DND-41 (cell line): Measurements from ENCODE around the gene CCDC171.

Experiments
- ATAC-seq: fragments of 200-7000 bp; cut with Tn5 transposase; 3 replicates; pipeline ENCODE4 v1.9.1; 2021; ENCODE audit warnings: low read depth; ENCODE audit not compliant: insufficient read depth
- DNase-seq: peaks from one replicate; pipeline ENCODE4 v3.0.0-alpha.2; 2020
- H2AFZ ChIP-seq: 2 replicates; pipeline ENCODE4 v1.6.0; 2012; ENCODE audit warnings: low read depth, low read length
- H3K27ac ChIP-seq: 2 replicates; pipeline ENCODE4 v1.5.1; 2012; ENCODE audit warnings: low read length, inconsistent platforms
- H3K27me3 ChIP-seq: fragments of 200-600 bp; sonication (generic); 2 replicates; pipeline ENCODE4 v1.6.0; 2012; ENCODE audit warnings: low read length, mild to moderate bottlenecking, inconsistent platforms; ENCODE audit not compliant: insufficient read depth, poor library complexity
- H3K36me3 ChIP-seq: 2 replicates; pipeline ENCODE4 v1.5.1; 2012; ENCODE audit warnings: low read length, inconsistent platforms; ENCODE audit not compliant: insufficient read depth
- H3K4me1 ChIP-seq: 2 replicates; pipeline ENCODE4 v1.5.1; 2012; ENCODE audit warnings: mild to moderate bottlenecking, low read length; ENCODE audit not compliant: insufficient read depth
- H3K4me2 ChIP-seq: 2 replicates; pipeline ENCODE4 v1.6.0; 2012; ENCODE audit warnings: mild to moderate bottlenecking, moderate library complexity, low read length, inconsistent platforms; ENCODE audit not compliant: insufficient read depth
- H3K4me3 ChIP-seq, 2 experiments: fragments of 200-600 bp in 1 of 2; shearing (Covaris generic) in 1 of 2; 2 replicates each; pipeline ENCODE4 v1.5.1; 2012 to 2016; ENCODE audit warnings: inconsistent platforms in 2 of 2, low read length in 2 of 2, mild to moderate bottlenecking in 2 of 2, low read depth in 1 of 2, moderate library complexity in 1 of 2
- H3K79me2 ChIP-seq: 2 replicates; pipeline ENCODE4 v1.6.0; 2012; ENCODE audit warnings: low read length, inconsistent platforms; ENCODE audit not compliant: insufficient read depth
- H3K9ac ChIP-seq: 2 replicates; pipeline ENCODE4 v1.6.0; 2012; ENCODE audit warnings: low read depth, mild to moderate bottlenecking, inconsistent platforms, low read length, moderate library complexity
- H3K9me3 ChIP-seq: 2 replicates; pipeline ENCODE4 v1.5.1; 2012; ENCODE audit warnings: low read length, moderate library complexity, mild to moderate bottlenecking, inconsistent platforms; ENCODE audit not compliant: insufficient read depth, severe bottlenecking
- H4K20me1 ChIP-seq: 2 replicates; pipeline ENCODE4 v1.6.0; 2012; ENCODE audit warnings: low read length; ENCODE audit not compliant: insufficient read depth
- CTCF ChIP-seq: IDR thresholded peaks from 2 replicates; pipeline ENCODE4 v1.5.1; 2012; ENCODE audit warnings: borderline replicate concordance, low read length, moderate library complexity, mild to moderate bottlenecking; ENCODE audit not compliant: poor library complexity, severe bottlenecking; ENCODE audit errors: extremely low read depth
- EZH2 ChIP-seq: IDR thresholded peaks from 3 replicates; pipeline ENCODE4 v1.6.1; 2012; ENCODE audit warnings: borderline replicate concordance, low read depth, mild to moderate bottlenecking, moderate library complexity, low read length, inconsistent platforms; ENCODE audit not compliant: severe bottlenecking

Gene CCDC171

GRCh38 chr9:15552636-15553527 is at the start of gene CCDC171:
Gene CCDC171, plus strand, starts transcription at chr9:15553043. Its CDS starts 11,046 bp downstream, at chr9:15564089.
- Histone ChIP-seq H3K79me2 (no peaks in the 10 kb centered on the region), H3K4me3 (peak within 1 kb of the TSS; percentile 62 to 83), H3K27me3 (no peaks in the 10 kb centered on the region), H4K20me1 (no peaks in the 10 kb centered on the region), H3K36me3 (no peaks in the 10 kb centered on the region), H3K27ac (peak within 1 kb of the TSS; percentile 99), H3K9ac (peak within 1 kb of the TSS; percentile 72), H3K4me1 (peaks cover 25% of the 10 kb centered on the region), H2AFZ (peak within 1 kb of the TSS; percentile 97), H3K9me3 (no peaks in the 10 kb centered on the region), H3K4me2 (peak within 1 kb of the TSS; percentile 86)
- ATAC-seq (peak; percentile 88), DNase-seq (peak; percentile 93)
- TF ChIP-seq CTCF (peak; percentile 2), EZH2 (no peak)

- H3K9ac ChIP-seq = no peak overlapping the region
- H3K9me3 ChIP-seq = no peaks in the 10 kb centered on the region
- TF ChIP-seq CTCF (peak; percentile 33), EZH2 (no peak)
- no peaks in the 10 kb centered on the region for H3K27me3 ChIP-seq
- H3K27ac ChIP-seq = no peak overlapping the region
- peaks cover 61% of the 10 kb centered on the region; the same call in 1 of the 2 replicates for H4K20me1 ChIP-seq
- H3K4me2 ChIP-seq = peak overlapping the region; percentile 18; the same call in 1 of the 2 replicates
- H3K4me1 ChIP-seq = peaks cover 66% of the 10 kb centered on the region
- peaks cover 78% of the 10 kb centered on the region for H3K36me3 ChIP-seq
- no peak overlapping the region; a peak in 1 of 4 replicates for H3K4me3 ChIP-seq
- ATAC-seq (no peak), DNase-seq (no peak)
- H3K79me2 ChIP-seq = peaks cover 97% of the 10 kb centered on the region
- no peak overlapping the region for H2AFZ ChIP-seq
Observed at GRCh38 chr9:15505921-15506320, 46.9 kb upstream of the CCDC171 start.

GRCh38 chr9:15509931-15510788 is 42.7 kb upstream of the CCDC171 start:
- peaks cover 44% of the 10 kb centered on the region for H3K36me3 ChIP-seq
- DNase-seq (peak; percentile 67), ATAC-seq (peak; percentile 44)
- peaks cover 56% of the 10 kb centered on the region for H3K4me1 ChIP-seq
- no peaks in the 10 kb centered on the region for H3K27me3 ChIP-seq
- H3K4me3 ChIP-seq = peak overlapping the region; percentile 75 to 84
- TF ChIP-seq CTCF (no peak), EZH2 (no peak)
- peak overlapping the region; percentile 72 for H2AFZ ChIP-seq
- peaks cover 40% of the 10 kb centered on the region; the same call in 1 of the 2 replicates for H4K20me1 ChIP-seq
- peak overlapping the region; percentile 94 for H3K27ac ChIP-seq
- H3K9ac ChIP-seq = peak overlapping the region; percentile 98
- no peaks in the 10 kb centered on the region for H3K9me3 ChIP-seq
- peak overlapping the region; percentile 73 for H3K4me2 ChIP-seq
- peaks cover 56% of the 10 kb centered on the region for H3K79me2 ChIP-seq
